Psoas muscle (tissue), 8 donors: ENCODE data around the gene DTD2. TPM values are rescaled to one million over a fixed set of nuclear protein-coding genes. Genes with fewer than 3 reads are reported as not detected.
"Not testable (repeated sequence)": the region's sequence is repeated elsewhere in the genome, so short reads cannot be mapped to it uniquely, and the experiment has no call there.

Source experiments
- ATAC-seq, 4 donors: fragments of 200-7000 bp; cut with Tn5 transposase; one replicate each; pipeline ENCODE4 v1.9.1; 2020; ENCODE audit warnings: moderate library complexity in 3 of 4, mild to moderate bottlenecking in 2 of 4
- DNase-seq, 2 donors: peaks; one replicate each; pipeline ENCODE4 v3.0.0-alpha.2; 2020
- H3K27ac ChIP-seq: fragments of 200-600 bp; one replicate; pipeline ENCODE4 v1.8.0; 2022
- H3K27me3 ChIP-seq, 3 donors: fragments of 200-600 bp in 1 of 3; one replicate each; pipeline versions ENCODE4 v1.6.1 to v1.8.0; 2013 to 2022; ENCODE audit warnings: low read length in 2 of 3, mild to moderate bottlenecking in 2 of 3, moderate library complexity in 1 of 3; ENCODE audit not compliant: insufficient read depth in 3 of 3
- H3K36me3 ChIP-seq, 2 donors: fragments of 200-600 bp in 1 of 2; one replicate each; pipeline versions ENCODE4 v1.6.1 to v1.8.0; 2013 to 2022; ENCODE audit warnings: low read depth in 1 of 2, mild to moderate bottlenecking in 1 of 2, moderate library complexity in 1 of 2; ENCODE audit not compliant: insufficient read depth in 1 of 2
- H3K4me1 ChIP-seq: fragments of 200-600 bp; one replicate; pipeline ENCODE4 v1.8.0; 2022
- H3K4me3 ChIP-seq: fragments of 200-600 bp; one replicate; pipeline ENCODE4 v1.8.0; 2022; ENCODE audit warnings: mild to moderate bottlenecking
- H3K9me3 ChIP-seq: fragments of 200-600 bp; one replicate; pipeline ENCODE4 v1.8.0; 2022
- CTCF ChIP-seq: fragments of 200-600 bp; IDR thresholded peaks from one replicate; pipeline ENCODE4 v1.8.0; 2022; ENCODE audit warnings: antibody characterized with exemption
- WGBS, 3 donors: extraction: QIAGEN DNeasy Blood & Tissue Kit; methylation state at CpG; one replicate each; pipeline versions ENCODE4 v1.1.6 to v1.1.7; 2013; 5-methylcytosine and 5-hydroxymethylcytosine counted together
- intact Hi-C, 2 donors: fragments of 100-400 bp; cut with DNase I; formaldehyde crosslinking; loops; one replicate each; pipeline versions ENCODE4 v1.11.0 to v1.14.2; 2022
- polyA plus RNA-seq, 3 donors: library from polyadenylated mRNA; stranded (reverse); fragments of 200-250 nt; gene quantifications; one replicate each; pipeline ENCODE4 v1.2.3, GENCODE V29; 2013
- total RNA-seq, 4 donors: library from RNA; stranded (reverse); fragmentation: NEBNext Ultra II Directional in 2 of 4; extraction: Animal tissue kit (Norgen Biotek cat#: 25700) in 2 of 4; gene quantifications; one replicate each; pipeline versions ENCODE4 v1.2.1 to v1.2.4, GENCODE V29; 2021 to 2023
- donor health status: healthy with polysubstance abuse.
- donor health status: DM: no; HTN: no; CAD: no; lungs with moderate emphysema.
- donor health status: Bipolar disorder and iron deficiency.
- donor health status: healthy.
- donor health status: DM: yes; HTN: yes; CAD: no.
- donor health status: DM: no; HTN: no; CAD: no.
- donor health status: DM: no; HTN: no; CAD: no.
- donor health status: DM: yes; HTN: yes; CAD: no.

DTD2 gene
- total and polyA plus RNA-seq, 7 donors, result 2.1 to 9.5 (median 4.2) TPM

GRCh38 chr14:31445703-31446102 is 11.6 kb downstream of the DTD2 start:
- intact Hi-C loops, result no loop called here
- Histone ChIP-seq H3K4me3 (no peak overlapping the region), H3K36me3 (peaks cover 0 to 49% of the 10 kb centered on the region in 2 donors), H3K9me3 (no peaks in the 10 kb centered on the region), H3K4me1 (no peaks in the 10 kb centered on the region), H3K27ac (no peak overlapping the region), H3K27me3 (no peaks in the 10 kb centered on the region)
- no peak for TF ChIP-seq CTCF
- DNase-seq, result no peak
- 91 to 93% (median 92%) methylated on average over 1 of the region's 1 CpG for WGBS, 3 donors
- ATAC-seq, result no peak

- no peaks in the 10 kb centered on the region for H3K27me3 ChIP-seq
- H3K27ac ChIP-seq, result no peak overlapping the region
- no peaks in the 10 kb centered on the region for H3K4me1 ChIP-seq
- intact Hi-C loops, result no loop called here
- no peaks in the 10 kb centered on the region for H3K9me3 ChIP-seq
- 64 to 82% (median 65%) methylated on average over 6 of the region's 6 CpGs for WGBS, 3 donors
- TF ChIP-seq CTCF, result no peak
- ATAC-seq, result no peak
- H3K4me3 ChIP-seq, result no peak overlapping the region
- peaks cover 0 to 16% of the 10 kb centered on the region in 2 donors for H3K36me3 ChIP-seq
- no peak for DNase-seq
Observed at GRCh38 chr14:31442284-31442683, 15.0 kb downstream of the DTD2 start.

GRCh38 chr14:31441273-31442111 is 15.8 kb downstream of the DTD2 start:
- Histone ChIP-seq H3K9me3 (no peaks in the 10 kb centered on the region), H3K36me3 (peaks cover 0 to 8% of the 10 kb centered on the region in 2 donors), H3K27me3 (no peaks in the 10 kb centered on the region), H3K4me3 (no peak overlapping the region), H3K4me1 (no peaks in the 10 kb centered on the region), H3K27ac (no peak overlapping the region)
- DNase-seq (no peak), ATAC-seq (no peak)
- no peak for TF ChIP-seq CTCF
- 83 to 90% (median 89%) methylated on average over 7 of the region's 7 CpGs for WGBS, 3 donors
- intact Hi-C loops, result no loop called here

GRCh38 chr14:31440280-31440679 is 17.0 kb downstream of the DTD2 start:
- DNase-seq (no peak), ATAC-seq (no peak)
- peaks cover 4% of the 10 kb centered on the region for H3K4me1 ChIP-seq
- no peak for TF ChIP-seq CTCF
- H3K9me3 ChIP-seq, result no peaks in the 10 kb centered on the region
- no peak overlapping the region for H3K4me3 ChIP-seq
- intact Hi-C loops, result no loop called here
- no peak overlapping the region for H3K27ac ChIP-seq
- H3K36me3 ChIP-seq, result peaks cover 0 to 8% of the 10 kb centered on the region in 2 donors
- H3K27me3 ChIP-seq, result no peaks in the 10 kb centered on the region

GRCh38 chr14:31439561-31439960 is 17.7 kb downstream of the DTD2 start:
- Histone ChIP-seq H3K4me1 (peaks cover 11% of the 10 kb centered on the region), H3K27me3 (no peaks in the 10 kb centered on the region), H3K4me3 (no peak overlapping the region), H3K9me3 (no peaks in the 10 kb centered on the region), H3K27ac (no peak overlapping the region), H3K36me3 (peaks cover 0 to 4% of the 10 kb centered on the region in 2 donors)
- DNase-seq (no peak), ATAC-seq (no peak)
- no peak for TF ChIP-seq CTCF
- intact Hi-C loops, result no loop called here
- 58 to 63% (median 60%) methylated on average over 2 of the region's 2 CpGs for WGBS, 3 donors

GRCh38 chr14:31437045-31437691 is 20.1 kb downstream of the DTD2 start:
- ATAC-seq, H3K27me3 ChIP-seq, intact Hi-C loops, H3K36me3 ChIP-seq, H3K9me3 ChIP-seq, H3K4me3 ChIP-seq, DNase-seq, H3K27ac ChIP-seq: not testable (repeated sequence)
- 91 to 96% (median 96%) methylated on average over 8 to 36 of the region's 45 CpGs for WGBS, 3 donors
- H3K4me1 ChIP-seq, result peaks cover 11% of the 10 kb centered on the region
